Measurements from ENCODE around the gene STRN3.

GRCh38 chr14:30889244-30889594 lies 137.0 kb downstream of the STRN3 start:
- TF ChIP-seq POLR2AphosphoS5 (IDR thresholded peaks at IDR 0.05) (no peak), POLR2A (IDR thresholded peaks at IDR 0.05) (no peak), CTCF (IDR thresholded peaks at IDR 0.05 in 8 of 11, conservative IDR thresholded peaks at IDR 0.05 in 3 of 11) (no peak)

Measured in spleen (tissue), 7 donors.